Loucy (cell line): Measurements from ENCODE around the gene KCNQ4.

Source experiments
- H2AFZ ChIP-seq: fragments of 200-600 bp; sonication (generic); 2 replicates; pipeline ENCODE4 v1.6.0; 2016; ENCODE audit warnings: antibody characterized with exemption, mild to moderate bottlenecking, low read length, moderate library complexity
- H3F3A ChIP-seq: fragments of 200-600 bp; 2 replicates; pipeline ENCODE4 v1.6.0; 2016; ENCODE audit warnings: antibody characterized with exemption, low read depth, mild to moderate bottlenecking
- H3K27me3 ChIP-seq: fragments of 200-600 bp; sonication (generic); 2 replicates; pipeline ENCODE4 v1.6.1; 2014; ENCODE audit warnings: low read length, mild to moderate bottlenecking; ENCODE audit not compliant: insufficient read depth, poor library complexity, severe bottlenecking
- H3K36me3 ChIP-seq: fragments of 200-600 bp; sonication (generic); 2 replicates; pipeline ENCODE4 v1.6.1; 2016; ENCODE audit warnings: low read length; ENCODE audit not compliant: insufficient read depth
- H3K4me1 ChIP-seq: fragments of 200-600 bp; sonication (generic); 2 replicates; pipeline ENCODE4 v1.5.1; 2014; ENCODE audit warnings: low read length, mild to moderate bottlenecking; ENCODE audit not compliant: insufficient read depth, poor library complexity, severe bottlenecking
- H3K4me2 ChIP-seq: fragments of 200-600 bp; sonication (generic); 2 replicates; pipeline ENCODE4 v1.6.0; 2014; ENCODE audit warnings: antibody characterized with exemption, low read length, low read depth, mild to moderate bottlenecking; ENCODE audit not compliant: poor library complexity, severe bottlenecking
- H3K4me3 ChIP-seq: fragments of 200-600 bp; sonication (generic); 2 replicates; pipeline ENCODE4 v1.5.1; 2014; ENCODE audit warnings: low read length, mild to moderate bottlenecking, mixed read lengths; ENCODE audit not compliant: poor library complexity, severe bottlenecking
- H3K79me2 ChIP-seq: fragments of 200-600 bp; sonication (generic); 2 replicates; pipeline ENCODE4 v1.6.1; 2014; ENCODE audit warnings: low read length; ENCODE audit not compliant: insufficient read depth
- H3K9ac ChIP-seq: fragments of 200-600 bp; sonication (generic); 2 replicates; pipeline ENCODE4 v1.6.0; 2014; ENCODE audit warnings: mild to moderate bottlenecking, low read depth, low read length, moderate library complexity; ENCODE audit not compliant: poor library complexity, severe bottlenecking
- H3K9me2 ChIP-seq: fragments of 200-600 bp; sonication (generic); replicated peaks from 2 replicates; pipeline ENCODE4 v1.6.1; 2016; ENCODE audit warnings: low read depth, low read length, mixed read lengths
- H3K9me3 ChIP-seq: fragments of 200-600 bp; sonication (generic); 2 replicates; pipeline ENCODE4 v1.6.1; 2014; ENCODE audit warnings: mild to moderate bottlenecking, antibody characterized with exemption, low read length, low read depth; ENCODE audit not compliant: insufficient read depth
- H4K20me1 ChIP-seq: fragments of 200-600 bp; sonication (generic); 2 replicates; pipeline ENCODE4 v1.6.0; 2014; ENCODE audit warnings: antibody characterized with exemption, low read length, mild to moderate bottlenecking; ENCODE audit not compliant: insufficient read depth, poor library complexity, severe bottlenecking
- EZH2phosphoT487 ChIP-seq: fragments of 200-600 bp; IDR thresholded peaks from 2 replicates; pipeline ENCODE4 v1.6.1; 2018; ENCODE audit warnings: antibody characterized with exemption, mild to moderate bottlenecking, moderate library complexity, borderline replicate concordance
- TF ChIP-seq, protein P1 (sequence below): fragments of 200-600 bp; sonication (generic); conservative IDR thresholded peaks from 2 replicates; pipeline ENCODE4 v1.5.1; 2014; ENCODE audit warnings: mild to moderate bottlenecking, antibody characterized with exemption, low read length

The KCNQ4 gene

DNA sequence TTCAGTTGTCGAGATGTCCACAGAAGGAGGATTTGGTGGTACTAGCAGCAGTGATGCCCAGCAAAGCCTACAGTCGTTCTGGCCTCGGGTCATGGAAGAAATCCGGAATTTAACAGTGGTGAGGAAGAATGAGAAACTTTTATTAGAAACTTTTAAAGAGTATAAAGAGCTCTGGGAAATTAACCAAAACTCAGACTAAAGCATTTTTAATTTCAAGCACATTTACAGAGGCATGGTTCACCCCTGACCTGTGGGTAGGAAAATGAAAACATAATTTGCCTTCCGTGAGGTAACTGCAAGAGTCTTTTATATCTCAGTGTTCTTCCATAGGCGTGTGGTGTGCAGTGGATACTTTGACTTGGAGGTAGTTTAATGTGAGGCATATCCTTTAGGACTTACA is 44.8 kb upstream of the KCNQ4 start:
- Histone ChIP-seq H3K4me1 (no peaks in the 10 kb centered on the region), H4K20me1 (peaks cover 19% of the 10 kb centered on the region), H3K79me2 (peaks cover 76% of the 10 kb centered on the region), H3K9me3 (no peaks in the 10 kb centered on the region), H3K9me2 (no peaks in the 10 kb centered on the region), H3K27me3 (no peaks in the 10 kb centered on the region), H2AFZ (no peak overlapping the region), H3K4me2 (no peak overlapping the region), H3K36me3 (peaks cover 58% of the 10 kb centered on the region), H3F3A (no peaks in the 10 kb centered on the region), H3K4me3 (no peak overlapping the region), H3K9ac (no peak overlapping the region)
- no peak for TF ChIP-seq EZH2phosphoT487
- TF ChIP-seq, protein P1, sequence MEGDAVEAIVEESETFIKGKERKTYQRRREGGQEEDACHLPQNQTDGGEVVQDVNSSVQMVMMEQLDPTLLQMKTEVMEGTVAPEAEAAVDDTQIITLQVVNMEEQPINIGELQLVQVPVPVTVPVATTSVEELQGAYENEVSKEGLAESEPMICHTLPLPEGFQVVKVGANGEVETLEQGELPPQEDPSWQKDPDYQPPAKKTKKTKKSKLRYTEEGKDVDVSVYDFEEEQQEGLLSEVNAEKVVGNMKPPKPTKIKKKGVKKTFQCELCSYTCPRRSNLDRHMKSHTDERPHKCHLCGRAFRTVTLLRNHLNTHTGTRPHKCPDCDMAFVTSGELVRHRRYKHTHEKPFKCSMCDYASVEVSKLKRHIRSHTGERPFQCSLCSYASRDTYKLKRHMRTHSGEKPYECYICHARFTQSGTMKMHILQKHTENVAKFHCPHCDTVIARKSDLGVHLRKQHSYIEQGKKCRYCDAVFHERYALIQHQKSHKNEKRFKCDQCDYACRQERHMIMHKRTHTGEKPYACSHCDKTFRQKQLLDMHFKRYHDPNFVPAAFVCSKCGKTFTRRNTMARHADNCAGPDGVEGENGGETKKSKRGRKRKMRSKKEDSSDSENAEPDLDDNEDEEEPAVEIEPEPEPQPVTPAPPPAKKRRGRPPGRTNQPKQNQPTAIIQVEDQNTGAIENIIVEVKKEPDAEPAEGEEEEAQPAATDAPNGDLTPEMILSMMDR = no peak

DNA sequence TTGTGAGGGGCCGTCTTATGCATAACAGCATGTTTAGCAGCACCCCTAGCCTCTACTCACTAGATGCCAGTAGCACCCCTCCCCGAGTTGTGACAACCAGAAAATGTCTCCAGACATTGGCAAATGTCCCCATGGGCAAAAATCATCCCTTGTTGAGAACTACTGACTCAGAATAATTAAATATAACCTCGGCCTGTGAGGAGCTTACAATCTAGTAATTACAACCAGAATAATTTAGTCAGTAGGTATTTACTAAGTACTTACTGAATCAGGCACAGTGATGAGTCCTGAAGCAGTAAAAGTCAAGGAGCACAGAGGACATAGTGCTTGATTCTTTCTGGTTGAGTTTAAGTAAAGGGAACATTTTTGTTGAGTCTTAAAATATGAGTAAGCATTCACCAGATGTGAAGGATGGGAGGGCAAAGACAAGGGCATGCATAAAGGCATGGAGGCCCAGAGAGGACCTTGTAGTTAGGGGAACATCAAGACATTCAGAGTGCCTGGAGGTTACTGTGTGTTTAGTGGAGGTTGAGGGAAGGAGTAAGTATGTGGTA is 44.1 kb upstream of the KCNQ4 start:
- Histone ChIP-seq H2AFZ (no peak overlapping the region), H3K36me3 (peaks cover 65% of the 10 kb centered on the region), H4K20me1 (peaks cover 19% of the 10 kb centered on the region), H3K9me2 (no peaks in the 10 kb centered on the region), H3K4me3 (no peak overlapping the region), H3K4me2 (no peak overlapping the region), H3K9me3 (no peaks in the 10 kb centered on the region), H3K9ac (no peak overlapping the region), H3F3A (no peaks in the 10 kb centered on the region), H3K4me1 (no peaks in the 10 kb centered on the region), H3K79me2 (peaks cover 80% of the 10 kb centered on the region), H3K27me3 (no peaks in the 10 kb centered on the region)
- no peak for TF ChIP-seq EZH2phosphoT487
- TF ChIP-seq, protein P1 = no peak

DNA sequence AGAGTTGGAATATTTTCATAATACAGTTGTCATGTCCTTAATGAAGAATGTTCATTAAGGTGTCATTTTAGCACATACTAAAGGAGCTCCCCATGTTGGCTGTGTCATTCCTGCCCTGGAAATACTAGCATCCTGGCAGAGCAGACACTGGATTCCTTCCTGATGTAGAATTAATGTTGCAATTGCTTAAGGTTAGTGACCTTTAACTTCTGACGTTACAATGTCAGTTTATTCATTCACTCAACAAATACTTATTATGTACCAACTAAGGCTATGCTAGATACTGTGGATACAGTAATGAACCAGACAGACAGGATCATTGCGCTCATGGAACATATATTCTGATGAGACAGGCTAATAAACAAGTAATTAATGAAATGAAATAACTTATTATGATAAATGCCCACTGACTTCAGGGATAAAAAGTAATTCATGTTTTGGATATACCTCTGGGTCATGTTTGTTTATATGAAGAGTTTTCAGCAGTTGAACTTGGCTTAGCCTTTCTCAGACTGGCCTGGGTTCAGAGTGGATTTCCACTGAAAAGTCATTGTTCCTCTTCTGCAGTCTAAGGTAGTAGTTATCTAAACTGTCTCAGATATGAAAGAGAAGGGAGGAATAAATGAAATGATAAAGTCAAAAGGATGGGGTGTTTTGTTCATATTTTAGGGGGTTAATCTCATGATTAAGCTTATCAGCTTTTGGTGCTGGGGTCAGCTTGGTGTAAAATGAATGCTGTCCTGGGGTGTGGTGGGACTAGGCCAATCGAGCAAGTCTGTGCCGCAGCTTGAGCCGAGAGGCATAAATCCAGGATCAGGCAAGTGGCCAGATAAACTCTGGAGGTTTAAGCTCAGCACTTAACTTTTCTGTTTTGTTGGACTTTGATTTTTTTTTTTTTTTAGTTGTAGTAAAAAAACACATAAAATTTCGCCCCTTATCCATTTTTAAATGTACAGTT is 43.3 kb upstream of the KCNQ4 start:
- Histone ChIP-seq H3K4me3 (no peak overlapping the region), H2AFZ (no peak overlapping the region), H3K4me1 (no peaks in the 10 kb centered on the region), H3K9me2 (no peaks in the 10 kb centered on the region), H3K9me3 (no peaks in the 10 kb centered on the region), H3K27me3 (no peaks in the 10 kb centered on the region), H3F3A (no peaks in the 10 kb centered on the region), H3K9ac (no peak overlapping the region), H3K79me2 (peaks cover 81% of the 10 kb centered on the region), H3K36me3 (peaks cover 68% of the 10 kb centered on the region), H4K20me1 (peaks cover 16% of the 10 kb centered on the region), H3K4me2 (no peak overlapping the region)
- TF ChIP-seq, protein P1 = no peak
- TF ChIP-seq EZH2phosphoT487 = no peak
